ENCODE measurements around the gene IER5.

IER5 gene

DNA sequence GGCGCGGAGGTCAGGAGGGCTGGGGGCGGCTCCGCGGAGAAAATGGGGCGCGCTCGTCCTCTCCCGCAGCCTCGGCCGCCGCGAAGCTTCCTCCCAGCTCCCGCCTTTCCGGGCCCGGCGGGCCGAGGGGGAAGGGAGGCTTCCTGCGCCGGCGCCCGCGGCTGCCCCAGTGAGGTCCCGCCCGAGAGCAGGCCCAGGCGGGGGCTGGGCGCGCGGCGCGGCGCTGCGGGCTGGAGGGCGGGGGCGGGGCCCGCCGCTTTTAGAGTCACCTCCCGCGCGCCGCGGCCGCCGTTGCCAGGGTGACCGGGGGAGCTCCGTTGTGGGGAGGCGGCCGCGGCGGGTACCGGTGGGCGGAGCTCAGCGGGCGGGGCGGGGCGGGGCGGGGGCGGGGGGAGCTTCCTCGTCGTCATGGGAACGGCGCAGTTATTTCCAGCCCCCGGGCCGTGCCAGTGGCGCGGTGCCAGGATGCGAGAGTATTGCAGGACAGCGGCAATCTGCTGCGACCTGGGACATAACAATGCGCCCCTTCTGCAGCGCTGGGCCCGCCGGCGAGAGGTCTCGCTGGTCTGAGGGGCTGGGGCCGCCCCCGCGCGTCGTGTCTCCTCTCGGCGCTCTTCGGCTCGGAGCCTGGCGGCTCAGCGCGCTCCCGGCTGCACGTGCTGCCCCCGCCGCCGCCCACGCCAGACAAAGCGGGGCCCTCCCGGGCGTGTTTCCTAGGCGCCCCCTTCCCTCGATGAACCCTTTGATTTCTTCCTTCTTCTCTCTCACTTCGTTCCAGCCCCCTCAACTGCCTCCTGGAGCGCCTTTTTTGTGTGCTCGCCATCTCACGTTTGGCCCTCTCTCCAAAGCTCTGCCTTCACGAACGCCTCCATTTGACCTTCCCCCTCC is 16.9 kb downstream of the IER5 start:
- TF ChIP-seq ZC3H10 (CRISPR knock-in tag; IDR thresholded peaks at IDR 0.05) (no peak), ZFP30 (CRISPR knock-in tag; IDR thresholded peaks at IDR 0.05) (no peak), ESRRG (CRISPR knock-in tag; IDR thresholded peaks at IDR 0.05) (no peak), CSDC2 (CRISPR knock-in tag; IDR thresholded peaks at IDR 0.05) (no peak)
- TF ChIP-seq, protein P1, sequence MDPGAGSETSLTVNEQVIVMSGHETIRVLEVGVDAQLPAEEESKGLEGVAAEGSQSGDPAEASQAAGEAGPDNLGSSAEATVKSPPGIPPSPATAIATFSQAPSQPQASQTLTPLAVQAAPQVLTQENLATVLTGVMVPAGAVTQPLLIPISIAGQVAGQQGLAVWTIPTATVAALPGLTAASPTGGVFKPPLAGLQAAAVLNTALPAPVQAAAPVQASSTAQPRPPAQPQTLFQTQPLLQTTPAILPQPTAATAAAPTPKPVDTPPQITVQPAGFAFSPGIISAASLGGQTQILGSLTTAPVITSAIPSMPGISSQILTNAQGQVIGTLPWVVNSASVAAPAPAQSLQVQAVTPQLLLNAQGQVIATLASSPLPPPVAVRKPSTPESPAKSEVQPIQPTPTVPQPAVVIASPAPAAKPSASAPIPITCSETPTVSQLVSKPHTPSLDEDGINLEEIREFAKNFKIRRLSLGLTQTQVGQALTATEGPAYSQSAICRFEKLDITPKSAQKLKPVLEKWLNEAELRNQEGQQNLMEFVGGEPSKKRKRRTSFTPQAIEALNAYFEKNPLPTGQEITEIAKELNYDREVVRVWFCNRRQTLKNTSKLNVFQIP (CRISPR knock-in tag; IDR thresholded peaks at IDR 0.05; ENCODE audit: borderline replicate concordance, low read depth): 0 out of 2 replicates have a peak, but pooled peaks have one; percentile 19
- TF ChIP-seq, protein P2, sequence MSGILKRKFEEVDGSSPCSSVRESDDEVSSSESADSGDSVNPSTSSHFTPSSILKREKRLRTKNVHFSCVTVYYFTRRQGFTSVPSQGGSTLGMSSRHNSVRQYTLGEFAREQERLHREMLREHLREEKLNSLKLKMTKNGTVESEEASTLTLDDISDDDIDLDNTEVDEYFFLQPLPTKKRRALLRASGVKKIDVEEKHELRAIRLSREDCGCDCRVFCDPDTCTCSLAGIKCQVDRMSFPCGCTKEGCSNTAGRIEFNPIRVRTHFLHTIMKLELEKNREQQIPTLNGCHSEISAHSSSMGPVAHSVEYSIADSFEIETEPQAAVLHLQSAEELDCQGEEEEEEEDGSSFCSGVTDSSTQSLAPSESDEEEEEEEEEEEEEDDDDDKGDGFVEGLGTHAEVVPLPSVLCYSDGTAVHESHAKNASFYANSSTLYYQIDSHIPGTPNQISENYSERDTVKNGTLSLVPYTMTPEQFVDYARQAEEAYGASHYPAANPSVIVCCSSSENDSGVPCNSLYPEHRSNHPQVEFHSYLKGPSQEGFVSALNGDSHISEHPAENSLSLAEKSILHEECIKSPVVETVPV (CRISPR knock-in tag; IDR thresholded peaks at IDR 0.05): no peak
- ATAC-seq: peak; percentile 76

DNA sequence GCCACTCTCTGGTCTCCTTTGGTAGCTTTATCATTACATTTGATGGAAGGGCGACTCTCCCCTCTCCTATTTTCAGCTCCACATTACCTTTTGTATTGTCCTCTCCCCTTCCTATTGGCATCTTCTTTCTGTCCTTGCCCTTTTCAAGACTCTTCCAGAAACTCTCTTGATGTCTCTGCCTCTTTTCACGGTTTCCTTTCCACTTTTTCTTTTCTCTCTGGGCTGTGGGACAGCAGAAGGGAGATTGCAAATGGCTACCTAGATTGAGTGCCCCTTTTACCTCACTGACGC is 17.5 kb downstream of the IER5 start:
- no peak for ATAC-seq
- TF ChIP-seq PPARA (CRISPR knock-in tag; IDR thresholded peaks at IDR 0.05; ENCODE audit: borderline replicate concordance): no peak
- TF ChIP-seq, protein P1 (CRISPR knock-in tag; IDR thresholded peaks at IDR 0.05; ENCODE audit: borderline replicate concordance, low read depth): no peak
- TF ChIP-seq ZNF70 (CRISPR knock-in tag; IDR thresholded peaks at IDR 0.05): no peak
- TF ChIP-seq TOX (CRISPR knock-in tag; IDR thresholded peaks at IDR 0.05; ENCODE audit: borderline replicate concordance): no peak
- TF ChIP-seq CSDC2 (CRISPR knock-in tag; IDR thresholded peaks at IDR 0.05): no peak
- TF ChIP-seq ZNF8 (CRISPR knock-in tag; IDR thresholded peaks at IDR 0.05): no peak
- TF ChIP-seq BACH2 (CRISPR knock-in tag; IDR thresholded peaks at IDR 0.05; ENCODE audit: borderline replicate concordance): no peak
- TF ChIP-seq ZC3H10 (CRISPR knock-in tag; IDR thresholded peaks at IDR 0.05): no peak
- no peak for TF ChIP-seq SNAI2 (CRISPR knock-in tag; IDR thresholded peaks at IDR 0.05)
- TF ChIP-seq ARNTL (CRISPR knock-in tag; IDR thresholded peaks at IDR 0.05; ENCODE audit: borderline replicate concordance, low read depth): no peak
- no peak for TF ChIP-seq ZNF565 (CRISPR knock-in tag; conservative IDR thresholded peaks at IDR 0.05; ENCODE audit: low read depth)
- TF ChIP-seq GLIS3 (CRISPR knock-in tag; IDR thresholded peaks at IDR 0.05): no peak
- TF ChIP-seq ZFP30 (CRISPR knock-in tag; IDR thresholded peaks at IDR 0.05): no peak
- no peak for TF ChIP-seq ESRRG (CRISPR knock-in tag; IDR thresholded peaks at IDR 0.05)
- TF ChIP-seq, protein P3, sequence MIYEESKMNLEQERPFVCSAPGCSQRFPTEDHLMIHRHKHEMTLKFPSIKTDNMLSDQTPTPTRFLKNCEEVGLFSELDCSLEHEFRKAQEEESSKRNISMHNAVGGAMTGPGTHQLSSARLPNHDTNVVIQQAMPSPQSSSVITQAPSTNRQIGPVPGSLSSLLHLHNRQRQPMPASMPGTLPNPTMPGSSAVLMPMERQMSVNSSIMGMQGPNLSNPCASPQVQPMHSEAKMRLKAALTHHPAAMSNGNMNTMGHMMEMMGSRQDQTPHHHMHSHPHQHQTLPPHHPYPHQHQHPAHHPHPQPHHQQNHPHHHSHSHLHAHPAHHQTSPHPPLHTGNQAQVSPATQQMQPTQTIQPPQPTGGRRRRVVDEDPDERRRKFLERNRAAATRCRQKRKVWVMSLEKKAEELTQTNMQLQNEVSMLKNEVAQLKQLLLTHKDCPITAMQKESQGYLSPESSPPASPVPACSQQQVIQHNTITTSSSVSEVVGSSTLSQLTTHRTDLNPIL (CRISPR knock-in tag; IDR thresholded peaks at IDR 0.05; ENCODE audit: low read depth): no peak
- TF ChIP-seq TCF4 (CRISPR knock-in tag; IDR thresholded peaks at IDR 0.05; ENCODE audit: borderline replicate concordance): no peak
- no peak for TF ChIP-seq RARB (CRISPR knock-in tag; IDR thresholded peaks at IDR 0.05)

DNA sequence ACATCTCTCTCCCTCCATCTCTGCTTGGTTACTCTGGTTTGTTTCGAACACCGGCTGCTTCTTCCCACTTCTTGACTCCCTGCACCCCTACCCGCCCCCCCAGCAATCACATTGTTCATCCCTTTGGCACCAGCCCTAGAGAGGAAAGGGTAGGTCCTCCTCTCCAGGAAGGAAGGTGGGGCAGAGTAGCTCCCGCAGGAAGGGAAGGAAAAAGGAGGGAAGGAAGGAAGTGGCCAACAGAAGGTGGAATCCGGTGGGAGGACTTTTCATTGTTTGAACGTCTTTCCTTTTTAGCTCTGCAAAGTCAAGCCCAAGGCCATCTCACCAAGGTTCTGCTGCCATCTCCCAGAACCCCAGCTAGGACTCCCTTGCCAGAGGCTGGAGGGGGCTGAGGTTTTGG is 18.0 kb downstream of the IER5 start:
- no peak for TF ChIP-seq CSDC2 (CRISPR knock-in tag; IDR thresholded peaks at IDR 0.05)
- TF ChIP-seq ZC3H10 (CRISPR knock-in tag; IDR thresholded peaks at IDR 0.05): no peak
- TF ChIP-seq OSR1 (CRISPR knock-in tag; IDR thresholded peaks at IDR 0.05): no peak
- no peak for TF ChIP-seq SNAI2 (CRISPR knock-in tag; IDR thresholded peaks at IDR 0.05)
- TF ChIP-seq ZNF565 (CRISPR knock-in tag; conservative IDR thresholded peaks at IDR 0.05; ENCODE audit: low read depth): no peak
- no peak for TF ChIP-seq ZFP30 (CRISPR knock-in tag; IDR thresholded peaks at IDR 0.05)
- TF ChIP-seq PPARA (CRISPR knock-in tag; IDR thresholded peaks at IDR 0.05; ENCODE audit: borderline replicate concordance): no peak
- TF ChIP-seq, protein P1 (CRISPR knock-in tag; IDR thresholded peaks at IDR 0.05; ENCODE audit: borderline replicate concordance, low read depth): no peak
- TF ChIP-seq BACH2 (CRISPR knock-in tag; IDR thresholded peaks at IDR 0.05; ENCODE audit: borderline replicate concordance): no peak
- no peak for ATAC-seq

Measured in SK-N-SH treated with all-trans-retinoic acid at 6 μM for 48 hours (cell line).